SIG-M5 (cell line): Measurements from ENCODE around the gene AKAP7.
"Not testable (repeated sequence)": the region's sequence is repeated elsewhere in the genome, so short reads cannot be mapped to it uniquely, and the experiment has no call there.

Experiments used
- DNase-seq: peaks from one replicate; lab custom pipeline; 2025; lab: John Stamatoyannopoulos, UW

AKAP7 gene

GRCh38 chr6:131251590-131252199 is 116.4 kb downstream of the AKAP7 start:
- no peak for DNase-seq

GRCh38 chr6:131255434-131255833 is 120.2 kb downstream of the AKAP7 start:
- no peak for DNase-seq

DNA sequence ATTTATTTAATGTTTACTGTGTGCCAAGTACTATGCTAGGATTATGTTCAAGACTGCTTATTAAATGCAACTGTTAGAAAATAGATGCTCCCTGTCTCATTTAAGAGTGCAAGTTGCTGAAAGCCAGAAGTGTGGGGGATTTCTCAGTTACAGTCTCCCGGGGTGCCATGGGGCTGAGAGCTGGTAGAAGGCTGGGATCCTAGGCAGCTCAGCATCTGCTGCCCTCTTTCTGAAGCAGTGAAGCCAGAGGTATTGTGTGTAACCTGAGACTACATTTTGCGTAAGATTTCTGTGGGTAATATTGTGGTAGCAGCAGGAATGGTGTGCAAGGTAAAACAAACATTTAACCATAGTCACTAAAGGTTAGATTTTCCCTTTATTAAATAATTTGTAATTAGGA is 120.6 kb downstream of the AKAP7 start:
- no peak for DNase-seq

DNA sequence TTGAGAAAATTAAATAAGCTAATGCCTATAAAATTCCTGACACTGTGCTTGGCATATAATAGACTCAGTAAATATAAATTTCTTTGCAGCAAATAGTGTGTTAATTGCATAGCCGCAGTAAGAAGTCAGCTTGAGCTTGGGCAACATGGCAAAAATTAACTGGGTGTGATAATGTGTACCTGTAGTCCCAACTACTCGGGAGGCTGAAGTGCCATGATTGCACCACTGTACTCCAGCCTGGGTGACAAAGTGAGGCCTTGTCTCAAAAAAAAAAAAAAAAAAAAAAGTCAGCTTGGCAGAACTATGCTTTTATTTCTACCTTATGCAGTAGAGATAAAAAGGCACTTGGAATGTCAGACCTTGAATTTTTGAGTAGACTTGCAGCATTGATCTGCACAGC is 121.8 kb downstream of the AKAP7 start:
- DNase-seq = no peak

DNA sequence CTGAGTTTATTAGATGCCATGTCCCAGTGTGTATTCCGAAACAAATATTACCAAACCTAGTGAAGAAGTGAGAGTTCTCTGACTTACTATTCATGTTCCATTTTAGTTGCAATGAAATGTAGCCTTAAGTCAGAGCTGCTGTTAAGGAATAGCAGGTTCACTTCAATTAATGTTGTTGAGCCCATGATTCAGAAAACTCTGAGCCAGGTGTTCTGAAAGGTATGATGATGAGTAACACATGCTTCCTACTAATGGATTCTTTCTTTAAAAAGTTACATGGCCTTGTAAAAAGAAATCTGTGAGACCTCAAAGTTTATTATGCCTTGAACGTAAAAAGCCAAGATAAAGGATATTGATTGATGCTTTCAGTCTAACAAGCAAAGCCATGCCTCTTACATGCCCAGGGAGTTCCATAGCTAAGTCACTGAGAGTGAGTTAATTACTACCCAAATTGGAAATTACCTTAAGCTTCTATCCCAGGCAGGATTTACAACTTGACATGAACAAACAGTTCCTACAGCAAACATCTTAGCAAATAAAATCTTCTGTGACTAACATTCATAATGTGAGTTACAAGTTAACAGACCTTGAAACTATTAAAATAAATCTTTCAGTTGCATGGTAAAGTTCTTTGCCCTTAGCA is 122.9 kb downstream of the AKAP7 start:
- no peak for DNase-seq

- no peak for DNase-seq
These were observed 123.7 kb downstream of the AKAP7 start for GRCh38 chr6:131258816-131259476.

DNA sequence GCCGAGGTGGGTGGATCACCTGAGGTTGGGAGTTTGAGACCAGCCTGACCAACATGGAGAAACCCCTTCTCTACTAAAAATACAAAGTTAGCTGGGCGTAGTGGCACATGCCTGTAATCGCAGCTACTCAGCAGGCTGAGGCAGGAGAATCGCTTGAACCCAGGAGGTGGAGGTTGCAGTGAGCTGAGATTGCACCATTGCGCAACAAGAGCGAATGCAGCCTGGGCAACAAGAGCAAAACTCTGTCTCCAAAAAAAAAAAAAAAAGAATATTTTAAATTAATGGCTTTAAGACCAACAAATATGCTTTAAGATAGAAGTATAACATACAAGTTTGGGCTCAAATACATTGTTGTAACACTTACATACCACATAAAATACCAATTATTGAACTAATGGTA is 125.7 kb downstream of the AKAP7 start:
- DNase-seq = not testable (repeated sequence)

- DNase-seq = no peak
These were observed 126.8 kb downstream of the AKAP7 start for GRCh38 chr6:131262060-131262459.

GRCh38 chr6:131265939-131266338 is 130.7 kb downstream of the AKAP7 start:
- no peak for DNase-seq

DNA sequence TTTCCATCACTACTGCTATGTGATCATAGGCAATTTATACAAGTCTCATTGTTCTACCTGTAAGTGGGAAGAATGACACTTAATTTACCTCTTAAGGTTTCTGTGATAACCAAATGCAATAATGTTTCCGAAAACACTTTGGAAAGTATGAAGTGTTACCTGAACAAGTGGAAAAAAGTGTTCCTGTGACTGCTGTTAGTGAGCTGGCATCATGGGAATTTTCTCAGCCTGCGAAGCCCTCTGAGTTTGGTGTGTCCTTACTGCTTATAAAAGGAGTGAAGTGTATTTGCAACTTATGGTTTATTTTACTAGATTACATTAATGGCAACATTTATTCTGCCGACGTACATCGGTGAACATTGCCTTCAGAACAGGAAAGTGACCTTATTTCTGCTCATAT is 133.0 kb downstream of the AKAP7 start:
- DNase-seq = no peak

DNA sequence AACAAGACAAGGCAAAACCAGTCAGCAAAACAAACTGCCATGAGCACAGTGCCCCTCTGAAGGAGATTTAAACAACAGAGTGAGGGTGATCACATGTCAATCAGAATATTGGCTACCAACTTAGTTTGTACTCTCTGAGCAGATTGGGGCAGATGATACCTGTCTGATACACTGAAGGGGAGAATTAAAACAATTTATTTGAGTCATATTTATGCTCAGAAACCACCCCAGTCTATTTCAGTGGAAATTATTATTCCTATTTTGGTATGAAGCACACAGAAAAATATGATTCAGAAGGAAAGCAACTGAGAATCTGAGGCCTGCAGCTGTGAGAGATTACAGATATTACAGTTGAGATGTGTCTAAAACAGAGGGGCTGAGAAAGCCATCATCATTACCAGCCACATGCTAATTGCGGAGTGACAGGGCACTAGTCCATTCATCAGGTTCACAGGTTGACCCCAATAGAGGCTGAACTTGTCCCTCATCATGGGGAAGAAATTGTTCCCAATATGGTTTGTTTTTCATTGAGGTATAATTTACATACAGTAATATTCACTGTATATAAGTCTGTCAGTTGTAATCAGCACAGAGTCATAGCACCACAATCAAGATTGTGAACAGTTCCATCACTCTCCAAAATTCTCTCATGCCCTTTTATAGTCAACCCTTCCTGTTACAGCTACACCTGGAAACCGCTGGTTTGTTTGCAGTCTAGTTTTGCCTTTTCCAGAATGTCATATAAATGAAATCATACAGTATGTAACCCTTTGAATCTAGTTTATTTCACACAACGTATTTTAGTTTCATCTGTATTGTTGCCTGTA is 134.5 kb downstream of the AKAP7 start:
- no peak for DNase-seq

DNA sequence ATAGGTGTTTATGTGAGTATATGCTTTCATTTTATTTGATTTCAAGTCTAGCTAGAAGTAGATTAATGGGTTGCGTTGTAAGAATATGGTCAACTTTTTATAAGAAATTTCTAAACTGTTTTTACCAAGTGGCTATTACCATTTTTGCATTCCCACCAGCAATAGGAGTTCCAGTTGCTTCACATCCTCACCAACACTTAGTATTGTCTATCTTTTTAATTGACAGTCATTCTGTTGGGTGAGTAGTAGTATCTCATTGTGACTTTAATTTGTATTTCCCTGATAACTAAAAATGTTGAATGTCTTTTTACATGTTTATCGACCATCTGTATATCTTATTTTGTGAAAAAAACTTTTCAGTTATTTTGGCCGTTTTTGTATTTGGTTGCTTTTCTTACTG is 135.3 kb downstream of the AKAP7 start:
- DNase-seq = no peak

DNA sequence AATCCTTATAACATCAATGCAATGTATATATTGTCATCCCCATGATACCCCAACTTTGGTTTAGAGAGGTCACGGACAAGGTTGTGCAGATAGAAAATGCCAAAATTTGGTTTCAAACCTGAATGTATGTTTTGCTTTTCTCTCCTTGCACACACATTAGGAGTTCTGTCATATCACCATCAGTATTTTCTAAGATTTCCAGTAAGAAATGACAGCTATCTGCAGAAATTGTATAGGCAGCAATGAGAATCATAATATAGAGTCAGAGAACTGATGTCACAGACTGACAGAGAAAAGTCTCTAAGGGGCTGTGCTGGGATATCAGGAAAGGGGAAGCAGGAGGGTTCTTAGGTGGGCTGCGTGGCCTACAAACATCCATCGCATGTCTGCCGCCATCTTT is 140.0 kb downstream of the AKAP7 start:
- DNase-seq = no peak

DNA sequence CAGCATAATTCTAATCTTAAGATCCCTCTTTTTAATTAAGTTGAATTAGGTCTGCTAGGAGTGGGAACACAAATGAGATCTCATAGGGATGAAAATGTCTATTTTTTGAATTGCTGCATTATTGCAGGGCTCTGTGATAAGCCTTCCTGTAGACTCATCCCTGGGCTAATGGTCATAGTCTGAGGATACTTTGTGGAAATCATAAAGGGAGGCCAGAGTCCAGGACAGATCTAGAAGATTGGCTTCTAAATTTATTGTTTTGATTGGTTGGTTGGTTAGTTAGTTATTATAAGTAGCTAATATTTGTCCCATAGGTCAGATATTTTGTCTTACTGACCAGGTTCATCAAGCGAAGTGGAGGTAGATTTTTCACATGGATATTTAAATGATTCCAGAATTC is 142.3 kb downstream of the AKAP7 start:
- no peak for DNase-seq

DNA sequence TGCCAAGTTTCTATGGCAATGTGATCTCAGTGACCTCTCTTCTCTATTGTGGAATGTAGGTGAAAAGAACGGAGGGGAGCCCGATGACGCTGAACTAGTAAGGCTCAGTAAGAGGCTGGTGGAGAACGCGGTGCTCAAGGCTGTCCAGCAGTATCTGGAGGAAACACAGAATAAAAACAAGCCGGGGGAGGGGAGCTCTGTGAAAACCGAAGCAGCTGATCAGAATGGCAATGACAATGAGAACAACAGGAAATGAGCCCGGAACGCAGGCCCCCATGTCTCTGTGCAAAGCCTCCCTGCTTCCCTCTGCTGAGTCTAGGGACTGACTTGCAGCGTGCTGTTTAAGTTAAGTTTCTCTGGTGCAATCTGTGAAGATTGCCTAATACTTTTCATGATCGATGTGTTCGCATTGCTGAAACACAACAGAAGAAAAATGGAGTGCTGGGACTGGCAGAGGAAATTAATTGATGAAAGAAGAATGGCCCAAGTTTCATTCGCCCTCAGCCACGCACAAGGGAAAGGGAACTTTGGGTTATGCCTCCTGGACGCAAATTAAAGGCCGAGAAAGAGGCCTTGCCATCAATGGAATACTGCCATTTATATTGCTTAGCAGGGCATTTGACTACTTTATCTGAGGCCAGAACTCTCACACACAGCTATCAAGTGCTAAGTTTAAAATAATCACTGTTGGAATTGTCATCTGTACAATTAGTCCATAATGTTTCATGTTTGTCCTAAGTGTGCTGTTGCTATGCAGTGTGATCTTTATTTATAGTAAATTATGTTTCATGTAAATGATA is 146.4 kb downstream of the AKAP7 start:
- DNase-seq = peak; percentile 57

- no peak for DNase-seq
These were observed 147.1 kb downstream of the AKAP7 start for GRCh38 chr6:131282365-131282764.

DNA sequence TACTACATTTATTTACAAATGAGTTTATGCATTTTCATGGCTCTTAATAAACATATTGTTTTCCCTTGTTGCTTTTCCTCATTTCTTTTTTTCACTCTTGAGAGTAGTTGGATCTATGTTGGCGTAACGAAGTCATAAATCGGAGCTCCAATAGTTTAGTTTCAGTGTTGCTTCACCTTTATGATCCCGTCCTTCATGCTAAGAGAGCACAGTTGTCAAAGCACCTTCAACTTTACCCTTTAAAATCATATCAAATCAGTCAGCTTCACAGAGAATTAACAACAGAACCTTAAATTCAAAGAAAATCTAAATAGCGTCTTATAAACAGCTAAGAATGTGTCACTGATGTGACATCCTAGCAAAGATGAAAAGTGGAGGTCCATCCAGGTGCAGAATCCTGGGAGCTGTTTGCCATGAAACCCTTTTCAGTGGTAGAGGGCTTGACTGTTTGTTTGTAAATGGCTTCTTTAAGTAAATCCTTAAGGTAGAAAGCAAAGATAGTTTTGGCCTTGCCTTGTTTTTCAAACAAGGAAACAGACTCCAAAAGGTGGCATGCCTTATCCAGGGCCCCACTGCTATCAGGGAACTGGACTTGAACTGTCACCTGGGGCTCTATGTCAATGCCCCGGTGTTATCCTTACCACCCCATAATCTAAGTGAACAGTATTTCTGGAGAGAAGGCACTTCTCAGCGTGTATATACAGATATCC is 148.4 kb downstream of the AKAP7 start:
- no peak for DNase-seq

- DNase-seq = no peak
These were observed 150.3 kb downstream of the AKAP7 start for GRCh38 chr6:131285548-131285947.

DNA sequence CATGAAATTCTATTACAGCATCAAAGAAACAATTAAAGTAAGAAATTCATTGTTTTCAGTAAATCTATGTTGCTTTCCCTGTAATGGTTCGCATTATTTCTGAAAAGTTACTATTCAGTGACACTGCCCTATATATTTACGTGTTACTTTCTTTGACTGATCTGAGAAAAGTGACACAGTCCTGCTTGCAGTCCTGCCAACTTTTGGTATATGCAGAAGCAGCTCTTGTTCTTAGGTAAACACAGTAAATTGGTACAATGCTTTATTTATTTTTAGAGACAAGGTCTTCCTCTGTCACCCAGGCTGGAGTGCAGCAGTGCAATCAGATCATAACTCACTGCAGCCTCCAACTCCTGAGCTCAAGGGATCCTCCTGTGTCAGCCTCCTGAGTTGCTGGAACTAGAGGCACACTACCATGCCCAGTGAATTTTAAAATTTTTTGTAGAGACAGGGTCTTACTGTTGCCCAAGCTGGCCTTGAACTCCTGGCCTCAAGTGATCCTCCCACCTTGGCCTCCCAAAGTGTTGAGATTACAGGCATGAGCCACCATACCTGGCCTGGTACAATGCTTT is 151.3 kb downstream of the AKAP7 start:
- no peak for DNase-seq

GRCh38 chr6:131288214-131288613 is 152.9 kb downstream of the AKAP7 start:
- no peak for DNase-seq

GRCh38 chr6:131290955-131291354 is 155.7 kb downstream of the AKAP7 start:
- no peak for DNase-seq
